Cardiac muscle cell (in vitro differentiated cells and primary cell): ENCODE measurements around the gene FAM219A. TPM values are rescaled to one million over a fixed set of nuclear protein-coding genes. Genes with fewer than 3 reads are reported as not detected.

ENCODE experiments used
- DNase-seq, 2 donors: peaks; one replicate each; pipeline versions ENCODE4 v3.0.0 to v3.0.0-alpha.2; 2010 to 2017; ENCODE audit warnings: low read depth in 1 of 2, low spot score in 1 of 2
- H3K27ac ChIP-seq: fragments of 200-600 bp; sonication (generic); 2 replicates; pipeline ENCODE4 v1.5.1; 2016
- H3K27me3 ChIP-seq: fragments of 200-600 bp; sonication (generic); 2 replicates; pipeline ENCODE4 v1.6.0; 2016; ENCODE audit warnings: control low read depth
- H3K36me3 ChIP-seq: fragments of 200-600 bp; sonication (generic); 2 replicates; pipeline ENCODE4 v1.5.1; 2016; ENCODE audit warnings: control low read depth
- H3K4me1 ChIP-seq: fragments of 200-600 bp; sonication (generic); 2 replicates; pipeline ENCODE4 v1.8.1; 2017; ENCODE audit warnings: low read depth, mild to moderate bottlenecking, mixed run types
- H3K4me3 ChIP-seq: fragments of 200-600 bp; sonication (generic); 2 replicates; pipeline ENCODE4 v1.5.1; 2016; ENCODE audit warnings: mild to moderate bottlenecking
- H3K9me3 ChIP-seq: fragments of 200-600 bp; sonication (generic); 2 replicates; pipeline ENCODE4 v1.5.1; 2017; ENCODE audit warnings: low read depth, mild to moderate bottlenecking, control low read depth
- polyA plus RNA-seq: library from polyadenylated mRNA; unstranded; fragments of >200 nt; fragmentation: Nextera tagmentation; extraction: Ambion mirVana; gene quantifications from 2 replicates; pipeline ENCODE4 v1.2.1, GENCODE V29; 2016
- total RNA-seq: library from RNA; depleted of rRNA; stranded (reverse); fragments of >200 nt; gene quantifications from 2 replicates; pipeline ENCODE4 v1.2.3, GENCODE V29; 2016
- TF ChIP-seq, protein P1 (sequence below): IDR thresholded peaks from 2 replicates; pipeline ENCODE4 v1.5.1; 2012; ENCODE audit warnings: low read depth, mild to moderate bottlenecking, low read length

FAM219A gene
- total RNA-seq (16.0 and 21.1 TPM in 2 replicates), polyA plus RNA-seq (13.8 and 15.0 TPM in 2 replicates)

GRCh38 chr9:34458013-34458958 is at the start of gene FAM219A, which contains the start of gene DNAI1:
Gene FAM219A, minus strand, starts transcription at chr9:34458570. Its CDS starts 307 bp downstream, at chr9:34458263.
Gene DNAI1, plus strand, starts transcription at chr9:34458805. Its CDS starts 201 bp downstream, at chr9:34459006.
- TF ChIP-seq, protein P1, sequence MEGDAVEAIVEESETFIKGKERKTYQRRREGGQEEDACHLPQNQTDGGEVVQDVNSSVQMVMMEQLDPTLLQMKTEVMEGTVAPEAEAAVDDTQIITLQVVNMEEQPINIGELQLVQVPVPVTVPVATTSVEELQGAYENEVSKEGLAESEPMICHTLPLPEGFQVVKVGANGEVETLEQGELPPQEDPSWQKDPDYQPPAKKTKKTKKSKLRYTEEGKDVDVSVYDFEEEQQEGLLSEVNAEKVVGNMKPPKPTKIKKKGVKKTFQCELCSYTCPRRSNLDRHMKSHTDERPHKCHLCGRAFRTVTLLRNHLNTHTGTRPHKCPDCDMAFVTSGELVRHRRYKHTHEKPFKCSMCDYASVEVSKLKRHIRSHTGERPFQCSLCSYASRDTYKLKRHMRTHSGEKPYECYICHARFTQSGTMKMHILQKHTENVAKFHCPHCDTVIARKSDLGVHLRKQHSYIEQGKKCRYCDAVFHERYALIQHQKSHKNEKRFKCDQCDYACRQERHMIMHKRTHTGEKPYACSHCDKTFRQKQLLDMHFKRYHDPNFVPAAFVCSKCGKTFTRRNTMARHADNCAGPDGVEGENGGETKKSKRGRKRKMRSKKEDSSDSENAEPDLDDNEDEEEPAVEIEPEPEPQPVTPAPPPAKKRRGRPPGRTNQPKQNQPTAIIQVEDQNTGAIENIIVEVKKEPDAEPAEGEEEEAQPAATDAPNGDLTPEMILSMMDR = no peak
- H3K36me3 ChIP-seq = no peaks in the 10 kb centered on the region
- DNase-seq = peak; percentile 99 to 100
- H3K27me3 ChIP-seq = no peaks in the 10 kb centered on the region
- peak within 1 kb of the TSS; percentile 75 for H3K4me3 ChIP-seq
- no peaks in the 10 kb centered on the region for H3K4me1 ChIP-seq
- H3K9me3 ChIP-seq = no peaks in the 10 kb centered on the region
- H3K27ac ChIP-seq = peak within 1 kb of the TSS; percentile 65

- H3K27ac ChIP-seq = no peak overlapping the region
- H3K27me3 ChIP-seq = no peaks in the 10 kb centered on the region
- TF ChIP-seq, protein P1 = no peak
- no peaks in the 10 kb centered on the region for H3K9me3 ChIP-seq
- H3K4me3 ChIP-seq = no peak overlapping the region
- no peaks in the 10 kb centered on the region for H3K36me3 ChIP-seq
- DNase-seq = no peak
- H3K4me1 ChIP-seq = peaks cover 13% of the 10 kb centered on the region
Observed at GRCh38 chr9:34507966-34508365, 49.6 kb upstream of the FAM219A start.

DNA sequence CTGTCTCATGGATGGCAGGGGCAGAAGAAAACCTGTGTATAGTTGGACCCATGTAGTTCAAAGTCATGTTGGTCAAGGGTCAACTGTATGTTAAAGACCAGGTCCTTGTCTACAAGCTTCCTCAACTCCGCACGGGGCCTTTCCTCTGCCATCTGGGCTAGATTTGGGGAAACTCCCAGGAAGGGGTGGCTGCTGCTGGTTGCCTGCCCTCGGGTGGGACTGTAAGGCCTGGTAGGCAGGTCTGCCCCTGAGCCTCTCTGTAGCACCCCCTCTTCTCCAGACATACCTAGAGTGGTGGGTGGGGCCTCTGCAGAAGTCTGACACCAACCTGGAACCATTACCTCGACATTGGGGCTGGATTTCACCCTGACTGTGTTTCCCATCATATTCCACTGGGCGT is 49.2 kb upstream of the FAM219A start:
- Histone ChIP-seq H3K9me3 (no peaks in the 10 kb centered on the region), H3K36me3 (no peaks in the 10 kb centered on the region), H3K27ac (no peak overlapping the region), H3K4me3 (no peak overlapping the region), H3K4me1 (peaks cover 8% of the 10 kb centered on the region), H3K27me3 (no peaks in the 10 kb centered on the region)
- TF ChIP-seq, protein P1 = no peak
- no peak for DNase-seq

GRCh38 chr9:34506623-34507022 is 48.3 kb upstream of the FAM219A start:
- no peak overlapping the region for H3K27ac ChIP-seq
- no peaks in the 10 kb centered on the region for H3K9me3 ChIP-seq
- TF ChIP-seq, protein P1 = no peak
- H3K27me3 ChIP-seq = no peaks in the 10 kb centered on the region
- H3K4me3 ChIP-seq = no peak overlapping the region
- H3K36me3 ChIP-seq = no peaks in the 10 kb centered on the region
- DNase-seq = no peak
- H3K4me1 ChIP-seq = peaks cover 8% of the 10 kb centered on the region

GRCh38 chr9:34505370-34506120 is 47.2 kb upstream of the FAM219A start:
- H3K9me3 ChIP-seq = no peaks in the 10 kb centered on the region
- no peak overlapping the region for H3K27ac ChIP-seq
- H3K4me3 ChIP-seq = no peak overlapping the region
- no peaks in the 10 kb centered on the region for H3K27me3 ChIP-seq
- peaks cover 7% of the 10 kb centered on the region for H3K4me1 ChIP-seq
- H3K36me3 ChIP-seq = no peaks in the 10 kb centered on the region
- DNase-seq = no peak
- TF ChIP-seq, protein P1 = no peak
